ENCODE measurements around the gene TMEM269. TPM values are rescaled to one million over a fixed set of nuclear protein-coding genes. Genes with fewer than 3 reads are reported as not detected.

TMEM269 gene
- total RNA-seq (2014; rRNA removed): 0.06 TPM in 1 of 2 replicates, not detected in the other
- polyA plus RNA-seq (2012): 0.05 TPM

GRCh38 chr1:42784946-42785693, at the start of gene TMEM269:
TSS of gene TMEM269 (plus strand) at chr1:42784991. CDS start at chr1:42789894, 4,903 bp downstream.
- DNase-seq (ENCODE audit: low read depth): no peak

GRCh38 chr1:42735056-42735455, 49.7 kb upstream of the TMEM269 start:
- no peak for DNase-seq (ENCODE audit: low read depth)

GRCh38 chr1:42735477-42736105, 49.2 kb upstream of the TMEM269 start:
- DNase-seq (ENCODE audit: low read depth): no peak

GRCh38 chr1:42736152-42736551, 48.6 kb upstream of the TMEM269 start:
- DNase-seq (ENCODE audit: low read depth): peak; percentile 14

- no peak for DNase-seq (ENCODE audit: low read depth)
These were observed 48.1 kb upstream of the TMEM269 start for GRCh38 chr1:42736571-42737200.

GRCh38 chr1:42737257-42737656, 47.5 kb upstream of the TMEM269 start:
- DNase-seq (ENCODE audit: low read depth): no peak

- DNase-seq (ENCODE audit: low read depth): no peak
These were observed 46.7 kb upstream of the TMEM269 start for GRCh38 chr1:42737986-42738677.

GRCh38 chr1:42738678-42739226, 46.0 kb upstream of the TMEM269 start:
- no peak for DNase-seq (ENCODE audit: low read depth)

- DNase-seq (ENCODE audit: low read depth): no peak
These were observed 44.8 kb upstream of the TMEM269 start, which contains the start of gene CLDN19 for GRCh38 chr1:42739753-42740700. TSS of gene CLDN19 (minus strand) at chr1:42740236. CDS start at chr1:42740063, 173 bp downstream.

GRCh38 chr1:42740851-42741580, 43.8 kb upstream of the TMEM269 start:
- no peak for DNase-seq (ENCODE audit: low read depth)

GRCh38 chr1:42741706-42742105, 43.1 kb upstream of the TMEM269 start:
- DNase-seq (ENCODE audit: low read depth): no peak

- DNase-seq (ENCODE audit: low read depth): no peak
These were observed 42.6 kb upstream of the TMEM269 start for GRCh38 chr1:42742141-42742540.

- DNase-seq (ENCODE audit: low read depth): no peak
These were observed 42.0 kb upstream of the TMEM269 start for GRCh38 chr1:42742617-42743316.

- DNase-seq (ENCODE audit: low read depth): no peak
These were observed 41.3 kb upstream of the TMEM269 start for GRCh38 chr1:42743317-42744147.

- no peak for DNase-seq (ENCODE audit: low read depth)
These were observed 40.7 kb upstream of the TMEM269 start for GRCh38 chr1:42744148-42744413.

GRCh38 chr1:42745851-42746250, 38.9 kb upstream of the TMEM269 start:
- DNase-seq (ENCODE audit: low read depth): no peak

GRCh38 chr1:42746436-42747105, 38.2 kb upstream of the TMEM269 start:
- no peak for DNase-seq (ENCODE audit: low read depth)

- no peak for DNase-seq (ENCODE audit: low read depth)
These were observed 37.7 kb upstream of the TMEM269 start for GRCh38 chr1:42747125-42747524.

Data from LHCN-M2 (cell line).